GM23338 (cell line): ENCODE measurements around the gene WDR33. TPM values are rescaled to one million over a fixed set of nuclear protein-coding genes. Genes with fewer than 3 reads are reported as not detected.

ENCODE experiments used
- CREB1 ChIP-seq: fragments of 250-450 bp; sonication (Bioruptor Pico); IDR thresholded peaks from 2 replicates; pipeline ENCODE4 v1.5.0; 2020; ENCODE audit warnings: low read depth, mild to moderate bottlenecking, moderate library complexity
- EZH2 ChIP-seq: fragments of 200-600 bp; sonication (generic); IDR thresholded peaks from one replicate; pipeline ENCODE4 v1.8.0; 2017; ENCODE audit warnings: antibody characterized with exemption, mild to moderate bottlenecking, low read depth; ENCODE audit not compliant: unreplicated experiment
- ZNF114 ChIP-seq: fragments of 250-450 bp; sonication (Bioruptor Pico); IDR thresholded peaks from 2 replicates; pipeline ENCODE4 v1.5.0; 2020; ENCODE audit warnings: mild to moderate bottlenecking, moderate library complexity
- polyA plus RNA-seq: library from polyadenylated mRNA; unstranded; fragments of >200 nt; fragmentation: Nextera tagmentation; extraction: Ambion mirVana; gene quantifications from 2 replicates; pipeline ENCODE4 v1.2.1, GENCODE V29; 2016
- total RNA-seq: library from RNA; depleted of rRNA; stranded (reverse); fragments of >200 nt; shearing (Covaris generic); gene quantifications from 2 replicates; pipeline ENCODE4 v1.2.3, GENCODE V29; 2014
- TF ChIP-seq, protein P1 (sequence below): fragments of 250-450 bp; sonication (Bioruptor Pico); IDR thresholded peaks from 2 replicates; pipeline ENCODE4 v1.5.0; 2020; ENCODE audit warnings: mild to moderate bottlenecking, moderate library complexity
- TF ChIP-seq, protein P2 (sequence below): IDR thresholded peaks from 2 replicates; pipeline ENCODE4 v1.6.1; 2016; ENCODE audit warnings: antibody characterized with exemption
- TF ChIP-seq, protein P3 (sequence below), 2 experiments: fragments of 200-600 bp in 1 of 2; sonication (generic) in 1 of 2; conservative IDR thresholded peaks; 2 replicates each; pipeline versions ENCODE4 v1.5.1 to v1.6.1; 2016 to 2017; ENCODE audit warnings: antibody characterized with exemption in 2 of 2, low read depth in 2 of 2, mild to moderate bottlenecking in 2 of 2, moderate library complexity in 1 of 2

Gene WDR33
- total and polyA plus RNA-seq, 2 experiments from 2014 or later, result 37.2 to 54.7 TPM

DNA sequence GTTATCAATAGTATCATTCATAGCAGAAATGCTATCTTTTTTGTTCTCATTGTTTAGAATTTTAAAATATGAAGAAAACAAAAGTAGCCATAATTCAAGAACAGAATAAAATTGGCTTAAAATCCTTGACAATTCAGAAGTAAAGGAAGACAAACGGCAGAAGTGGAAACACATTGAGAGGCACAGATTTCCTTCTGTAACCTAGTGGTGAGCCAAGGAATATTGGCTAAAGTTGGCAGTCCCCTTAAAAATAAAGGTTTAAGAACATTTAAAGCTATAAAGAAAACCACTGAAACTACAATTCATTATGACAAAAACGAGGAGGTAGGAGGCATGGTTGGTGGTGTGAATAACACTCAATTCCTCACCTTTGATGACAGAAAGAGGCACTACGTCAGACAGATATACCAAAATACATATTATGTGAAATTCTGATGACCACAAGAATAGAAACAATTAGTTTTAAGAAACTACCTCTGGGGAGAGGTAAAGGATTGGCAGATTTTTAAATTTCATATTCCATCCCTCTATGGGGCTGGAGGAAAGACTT, 67.4 kb downstream of the WDR33 start (continued):
- TF ChIP-seq, protein P1, sequence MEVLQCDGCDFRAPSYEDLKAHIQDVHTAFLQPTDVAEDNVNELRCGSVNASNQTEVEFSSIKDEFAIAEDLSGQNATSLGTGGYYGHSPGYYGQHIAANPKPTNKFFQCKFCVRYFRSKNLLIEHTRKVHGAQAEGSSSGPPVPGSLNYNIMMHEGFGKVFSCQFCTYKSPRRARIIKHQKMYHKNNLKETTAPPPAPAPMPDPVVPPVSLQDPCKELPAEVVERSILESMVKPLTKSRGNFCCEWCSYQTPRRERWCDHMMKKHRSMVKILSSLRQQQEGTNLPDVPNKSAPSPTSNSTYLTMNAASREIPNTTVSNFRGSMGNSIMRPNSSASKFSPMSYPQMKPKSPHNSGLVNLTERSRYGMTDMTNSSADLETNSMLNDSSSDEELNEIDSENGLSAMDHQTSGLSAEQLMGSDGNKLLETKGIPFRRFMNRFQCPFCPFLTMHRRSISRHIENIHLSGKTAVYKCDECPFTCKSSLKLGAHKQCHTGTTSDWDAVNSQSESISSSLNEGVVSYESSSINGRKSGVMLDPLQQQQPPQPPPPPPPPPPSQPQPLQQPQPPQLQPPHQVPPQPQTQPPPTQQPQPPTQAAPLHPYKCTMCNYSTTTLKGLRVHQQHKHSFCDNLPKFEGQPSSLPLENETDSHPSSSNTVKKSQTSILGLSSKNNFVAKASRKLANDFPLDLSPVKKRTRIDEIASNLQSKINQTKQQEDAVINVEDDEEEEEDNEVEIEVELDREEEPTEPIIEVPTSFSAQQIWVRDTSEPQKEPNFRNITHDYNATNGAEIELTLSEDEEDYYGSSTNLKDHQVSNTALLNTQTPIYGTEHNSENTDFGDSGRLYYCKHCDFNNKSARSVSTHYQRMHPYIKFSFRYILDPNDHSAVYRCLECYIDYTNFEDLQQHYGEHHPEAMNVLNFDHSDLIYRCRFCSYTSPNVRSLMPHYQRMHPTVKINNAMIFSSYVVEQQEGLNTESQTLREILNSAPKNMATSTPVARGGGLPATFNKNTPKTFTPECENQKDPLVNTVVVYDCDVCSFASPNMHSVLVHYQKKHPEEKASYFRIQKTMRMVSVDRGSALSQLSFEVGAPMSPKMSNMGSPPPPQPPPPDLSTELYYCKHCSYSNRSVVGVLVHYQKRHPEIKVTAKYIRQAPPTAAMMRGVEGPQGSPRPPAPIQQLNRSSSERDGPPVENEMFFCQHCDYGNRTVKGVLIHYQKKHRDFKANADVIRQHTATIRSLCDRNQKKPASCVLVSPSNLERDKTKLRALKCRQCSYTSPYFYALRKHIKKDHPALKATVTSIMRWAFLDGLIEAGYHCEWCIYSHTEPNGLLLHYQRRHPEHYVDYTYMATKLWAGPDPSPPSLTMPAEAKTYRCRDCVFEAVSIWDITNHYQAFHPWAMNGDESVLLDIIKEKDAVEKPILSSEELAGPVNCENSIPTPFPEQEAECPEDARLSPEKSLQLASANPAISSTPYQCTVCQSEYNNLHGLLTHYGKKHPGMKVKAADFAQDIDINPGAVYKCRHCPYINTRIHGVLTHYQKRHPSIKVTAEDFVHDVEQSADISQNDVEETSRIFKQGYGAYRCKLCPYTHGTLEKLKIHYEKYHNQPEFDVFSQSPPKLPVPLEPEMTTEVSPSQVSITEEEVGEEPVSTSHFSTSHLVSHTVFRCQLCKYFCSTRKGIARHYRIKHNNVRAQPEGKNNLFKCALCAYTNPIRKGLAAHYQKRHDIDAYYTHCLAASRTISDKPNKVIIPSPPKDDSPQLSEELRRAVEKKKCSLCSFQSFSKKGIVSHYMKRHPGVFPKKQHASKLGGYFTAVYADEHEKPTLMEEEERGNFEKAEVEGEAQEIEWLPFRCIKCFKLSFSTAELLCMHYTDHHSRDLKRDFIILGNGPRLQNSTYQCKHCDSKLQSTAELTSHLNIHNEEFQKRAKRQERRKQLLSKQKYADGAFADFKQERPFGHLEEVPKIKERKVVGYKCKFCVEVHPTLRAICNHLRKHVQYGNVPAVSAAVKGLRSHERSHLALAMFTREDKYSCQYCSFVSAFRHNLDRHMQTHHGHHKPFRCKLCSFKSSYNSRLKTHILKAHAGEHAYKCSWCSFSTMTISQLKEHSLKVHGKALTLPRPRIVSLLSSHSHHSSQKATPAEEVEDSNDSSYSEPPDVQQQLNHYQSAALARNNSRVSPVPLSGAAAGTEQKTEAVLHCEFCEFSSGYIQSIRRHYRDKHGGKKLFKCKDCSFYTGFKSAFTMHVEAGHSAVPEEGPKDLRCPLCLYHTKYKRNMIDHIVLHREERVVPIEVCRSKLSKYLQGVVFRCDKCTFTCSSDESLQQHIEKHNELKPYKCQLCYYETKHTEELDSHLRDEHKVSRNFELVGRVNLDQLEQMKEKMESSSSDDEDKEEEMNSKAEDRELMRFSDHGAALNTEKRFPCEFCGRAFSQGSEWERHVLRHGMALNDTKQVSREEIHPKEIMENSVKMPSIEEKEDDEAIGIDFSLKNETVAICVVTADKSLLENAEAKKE (CRISPR knock-in tag), result no peak
- TF ChIP-seq, protein P2, sequence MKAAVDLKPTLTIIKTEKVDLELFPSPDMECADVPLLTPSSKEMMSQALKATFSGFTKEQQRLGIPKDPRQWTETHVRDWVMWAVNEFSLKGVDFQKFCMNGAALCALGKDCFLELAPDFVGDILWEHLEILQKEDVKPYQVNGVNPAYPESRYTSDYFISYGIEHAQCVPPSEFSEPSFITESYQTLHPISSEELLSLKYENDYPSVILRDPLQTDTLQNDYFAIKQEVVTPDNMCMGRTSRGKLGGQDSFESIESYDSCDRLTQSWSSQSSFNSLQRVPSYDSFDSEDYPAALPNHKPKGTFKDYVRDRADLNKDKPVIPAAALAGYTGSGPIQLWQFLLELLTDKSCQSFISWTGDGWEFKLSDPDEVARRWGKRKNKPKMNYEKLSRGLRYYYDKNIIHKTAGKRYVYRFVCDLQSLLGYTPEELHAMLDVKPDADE, result no peak
- no peak for TF ChIP-seq EZH2
- TF ChIP-seq ZNF114 (CRISPR knock-in tag), result no peak
- no peak for TF ChIP-seq CREB1 (CRISPR knock-in tag)
- TF ChIP-seq, protein P3, sequence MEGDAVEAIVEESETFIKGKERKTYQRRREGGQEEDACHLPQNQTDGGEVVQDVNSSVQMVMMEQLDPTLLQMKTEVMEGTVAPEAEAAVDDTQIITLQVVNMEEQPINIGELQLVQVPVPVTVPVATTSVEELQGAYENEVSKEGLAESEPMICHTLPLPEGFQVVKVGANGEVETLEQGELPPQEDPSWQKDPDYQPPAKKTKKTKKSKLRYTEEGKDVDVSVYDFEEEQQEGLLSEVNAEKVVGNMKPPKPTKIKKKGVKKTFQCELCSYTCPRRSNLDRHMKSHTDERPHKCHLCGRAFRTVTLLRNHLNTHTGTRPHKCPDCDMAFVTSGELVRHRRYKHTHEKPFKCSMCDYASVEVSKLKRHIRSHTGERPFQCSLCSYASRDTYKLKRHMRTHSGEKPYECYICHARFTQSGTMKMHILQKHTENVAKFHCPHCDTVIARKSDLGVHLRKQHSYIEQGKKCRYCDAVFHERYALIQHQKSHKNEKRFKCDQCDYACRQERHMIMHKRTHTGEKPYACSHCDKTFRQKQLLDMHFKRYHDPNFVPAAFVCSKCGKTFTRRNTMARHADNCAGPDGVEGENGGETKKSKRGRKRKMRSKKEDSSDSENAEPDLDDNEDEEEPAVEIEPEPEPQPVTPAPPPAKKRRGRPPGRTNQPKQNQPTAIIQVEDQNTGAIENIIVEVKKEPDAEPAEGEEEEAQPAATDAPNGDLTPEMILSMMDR (conservative IDR thresholded peaks at IDR 0.05; ENCODE audit: low read depth in 2 of 2), result peak in 1 of 2 experiments; percentile 39; a peak in 2 of 4 replicates
